SK-N-SH treated with all-trans-retinoic acid at 6 μM for 48 hours (cell line): ENCODE measurements around the gene RNGTT.

ENCODE experiments used
- ATAC-seq: fragments of 200-7000 bp; cut with Tn5 transposase; 3 replicates; pipeline ENCODE4 v1.9.1; 2020; ENCODE audit warnings: mild to moderate bottlenecking, moderate library complexity
- ARNTL ChIP-seq: fragments of 450-650 bp; formaldehyde crosslinking; IDR thresholded peaks from 2 replicates; pipeline ENCODE4 v1.5.0; 2020; ENCODE audit warnings: low read depth, mild to moderate bottlenecking, moderate library complexity, borderline replicate concordance
- BACH2 ChIP-seq: fragments of 250-450 bp; sonication (Bioruptor Pico); IDR thresholded peaks from 2 replicates; pipeline ENCODE4 v1.9.0; 2021; ENCODE audit warnings: mild to moderate bottlenecking, borderline replicate concordance
- CSDC2 ChIP-seq: fragments of 250-450 bp; sonication (Bioruptor Pico); IDR thresholded peaks from 2 replicates; pipeline ENCODE4 v1.5.0; 2020; ENCODE audit warnings: mild to moderate bottlenecking, moderate library complexity
- ESRRG ChIP-seq: fragments of 250-450 bp; sonication (Bioruptor Pico); IDR thresholded peaks from 2 replicates; pipeline ENCODE4 v1.6.1; 2021; ENCODE audit warnings: mild to moderate bottlenecking
- GLIS3 ChIP-seq: fragments of 250-450 bp; sonication (Bioruptor Pico); IDR thresholded peaks from 2 replicates; pipeline ENCODE4 v1.5.0; 2020; ENCODE audit warnings: mild to moderate bottlenecking, moderate library complexity
- ISL1 ChIP-seq: fragments of 250-450 bp; sonication (Bioruptor Pico); IDR thresholded peaks from 2 replicates; pipeline ENCODE4 v2.1.2; 2022; ENCODE audit warnings: mild to moderate bottlenecking, moderate library complexity
- OSR1 ChIP-seq: fragments of 250-450 bp; sonication (Bioruptor Pico); IDR thresholded peaks from 2 replicates; pipeline ENCODE4 v1.8.0; 2022; ENCODE audit warnings: moderate library complexity, mild to moderate bottlenecking, inconsistent platforms
- PPARA ChIP-seq: fragments of 250-450 bp; sonication (Bioruptor Pico); IDR thresholded peaks from 2 replicates; pipeline ENCODE4 v1.5.0; 2020; ENCODE audit warnings: mild to moderate bottlenecking, borderline replicate concordance
- RARB ChIP-seq: fragments of 250-450 bp; sonication (Bioruptor Pico); IDR thresholded peaks from 2 replicates; pipeline ENCODE4 v1.8.0; 2021; ENCODE audit warnings: mild to moderate bottlenecking, moderate library complexity
- SNAI2 ChIP-seq: fragments of 250-450 bp; sonication (Bioruptor Pico); IDR thresholded peaks from 2 replicates; pipeline ENCODE4 v1.5.0; 2020; ENCODE audit warnings: mild to moderate bottlenecking, moderate library complexity
- ZFP3 ChIP-seq: fragments of 250-450 bp; sonication (Bioruptor Pico); IDR thresholded peaks from 2 replicates; pipeline ENCODE4 v1.5.0; 2020; ENCODE audit warnings: mild to moderate bottlenecking, moderate library complexity
- ZFP30 ChIP-seq: fragments of 450-650 bp; formaldehyde crosslinking; IDR thresholded peaks from 2 replicates; pipeline ENCODE4 v1.5.0; 2022; ENCODE audit warnings: mild to moderate bottlenecking, moderate library complexity
- ZNF70 ChIP-seq: fragments of 450-650 bp; formaldehyde crosslinking; IDR thresholded peaks from 2 replicates; pipeline ENCODE4 v1.5.0; 2020; ENCODE audit warnings: mild to moderate bottlenecking, moderate library complexity
- TF ChIP-seq, protein P1 (sequence below): fragments of 250-450 bp; sonication (Bioruptor Pico); IDR thresholded peaks from 2 replicates; pipeline ENCODE4 v1.8.0; 2021; ENCODE audit warnings: low read depth, mild to moderate bottlenecking, moderate library complexity, borderline replicate concordance
- TF ChIP-seq, protein P2 (sequence below): fragments of 250-450 bp; sonication (Bioruptor Pico); IDR thresholded peaks from 2 replicates; pipeline ENCODE4 v1.8.0; 2020; ENCODE audit warnings: mild to moderate bottlenecking, moderate library complexity, borderline replicate concordance
- TF ChIP-seq, protein P3 (sequence below): fragments of 250-450 bp; sonication (Bioruptor Pico); IDR thresholded peaks from 2 replicates; pipeline ENCODE4 v1.5.1; 2020; ENCODE audit warnings: low read depth, mild to moderate bottlenecking, moderate library complexity
- TF ChIP-seq, protein P4 (sequence below): fragments of 250-450 bp; sonication (Bioruptor Pico); IDR thresholded peaks from 2 replicates; pipeline ENCODE4 v1.5.0; 2020; ENCODE audit warnings: mild to moderate bottlenecking, moderate library complexity

RNGTT gene

DNA sequence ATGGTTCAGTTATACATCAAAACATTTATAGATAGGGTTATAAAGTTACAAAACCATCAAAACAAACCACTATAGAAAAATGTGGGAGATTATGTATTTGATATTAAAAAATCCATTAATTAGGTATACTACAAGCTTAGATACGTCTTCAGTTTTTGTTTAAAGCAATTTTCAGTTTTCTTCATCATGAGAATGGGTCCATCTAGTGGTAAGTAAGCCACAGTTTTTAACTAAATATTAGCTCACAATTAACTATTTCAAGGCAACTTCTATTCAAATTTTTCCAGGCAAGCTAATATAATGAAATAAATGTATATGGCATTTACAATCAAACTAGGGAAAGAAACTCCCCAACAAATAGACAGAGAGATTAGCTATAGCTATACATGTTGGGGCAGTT, 44.4 kb downstream of the RNGTT start:
- no peak; the same call in 2 of the 3 replicates for ATAC-seq
- no peak for TF ChIP-seq OSR1 (CRISPR knock-in tag)
- TF ChIP-seq ARNTL (CRISPR knock-in tag): no peak
- TF ChIP-seq ZNF70: no peak
- TF ChIP-seq, protein P1, sequence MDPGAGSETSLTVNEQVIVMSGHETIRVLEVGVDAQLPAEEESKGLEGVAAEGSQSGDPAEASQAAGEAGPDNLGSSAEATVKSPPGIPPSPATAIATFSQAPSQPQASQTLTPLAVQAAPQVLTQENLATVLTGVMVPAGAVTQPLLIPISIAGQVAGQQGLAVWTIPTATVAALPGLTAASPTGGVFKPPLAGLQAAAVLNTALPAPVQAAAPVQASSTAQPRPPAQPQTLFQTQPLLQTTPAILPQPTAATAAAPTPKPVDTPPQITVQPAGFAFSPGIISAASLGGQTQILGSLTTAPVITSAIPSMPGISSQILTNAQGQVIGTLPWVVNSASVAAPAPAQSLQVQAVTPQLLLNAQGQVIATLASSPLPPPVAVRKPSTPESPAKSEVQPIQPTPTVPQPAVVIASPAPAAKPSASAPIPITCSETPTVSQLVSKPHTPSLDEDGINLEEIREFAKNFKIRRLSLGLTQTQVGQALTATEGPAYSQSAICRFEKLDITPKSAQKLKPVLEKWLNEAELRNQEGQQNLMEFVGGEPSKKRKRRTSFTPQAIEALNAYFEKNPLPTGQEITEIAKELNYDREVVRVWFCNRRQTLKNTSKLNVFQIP (CRISPR knock-in tag): no peak
- TF ChIP-seq, protein P2, sequence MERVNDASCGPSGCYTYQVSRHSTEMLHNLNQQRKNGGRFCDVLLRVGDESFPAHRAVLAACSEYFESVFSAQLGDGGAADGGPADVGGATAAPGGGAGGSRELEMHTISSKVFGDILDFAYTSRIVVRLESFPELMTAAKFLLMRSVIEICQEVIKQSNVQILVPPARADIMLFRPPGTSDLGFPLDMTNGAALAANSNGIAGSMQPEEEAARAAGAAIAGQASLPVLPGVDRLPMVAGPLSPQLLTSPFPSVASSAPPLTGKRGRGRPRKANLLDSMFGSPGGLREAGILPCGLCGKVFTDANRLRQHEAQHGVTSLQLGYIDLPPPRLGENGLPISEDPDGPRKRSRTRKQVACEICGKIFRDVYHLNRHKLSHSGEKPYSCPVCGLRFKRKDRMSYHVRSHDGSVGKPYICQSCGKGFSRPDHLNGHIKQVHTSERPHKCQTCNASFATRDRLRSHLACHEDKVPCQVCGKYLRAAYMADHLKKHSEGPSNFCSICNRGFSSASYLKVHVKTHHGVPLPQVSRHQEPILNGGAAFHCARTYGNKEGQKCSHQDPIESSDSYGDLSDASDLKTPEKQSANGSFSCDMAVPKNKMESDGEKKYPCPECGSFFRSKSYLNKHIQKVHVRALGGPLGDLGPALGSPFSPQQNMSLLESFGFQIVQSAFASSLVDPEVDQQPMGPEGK (CRISPR knock-in tag): no peak
- no peak for TF ChIP-seq ISL1 (CRISPR knock-in tag)
- TF ChIP-seq CSDC2 (CRISPR knock-in tag): no peak
- TF ChIP-seq, protein P3, sequence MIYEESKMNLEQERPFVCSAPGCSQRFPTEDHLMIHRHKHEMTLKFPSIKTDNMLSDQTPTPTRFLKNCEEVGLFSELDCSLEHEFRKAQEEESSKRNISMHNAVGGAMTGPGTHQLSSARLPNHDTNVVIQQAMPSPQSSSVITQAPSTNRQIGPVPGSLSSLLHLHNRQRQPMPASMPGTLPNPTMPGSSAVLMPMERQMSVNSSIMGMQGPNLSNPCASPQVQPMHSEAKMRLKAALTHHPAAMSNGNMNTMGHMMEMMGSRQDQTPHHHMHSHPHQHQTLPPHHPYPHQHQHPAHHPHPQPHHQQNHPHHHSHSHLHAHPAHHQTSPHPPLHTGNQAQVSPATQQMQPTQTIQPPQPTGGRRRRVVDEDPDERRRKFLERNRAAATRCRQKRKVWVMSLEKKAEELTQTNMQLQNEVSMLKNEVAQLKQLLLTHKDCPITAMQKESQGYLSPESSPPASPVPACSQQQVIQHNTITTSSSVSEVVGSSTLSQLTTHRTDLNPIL (CRISPR knock-in tag): no peak
- TF ChIP-seq GLIS3 (CRISPR knock-in tag): no peak
- no peak for TF ChIP-seq ZFP30 (CRISPR knock-in tag)
- no peak for TF ChIP-seq SNAI2 (CRISPR knock-in tag)

DNA sequence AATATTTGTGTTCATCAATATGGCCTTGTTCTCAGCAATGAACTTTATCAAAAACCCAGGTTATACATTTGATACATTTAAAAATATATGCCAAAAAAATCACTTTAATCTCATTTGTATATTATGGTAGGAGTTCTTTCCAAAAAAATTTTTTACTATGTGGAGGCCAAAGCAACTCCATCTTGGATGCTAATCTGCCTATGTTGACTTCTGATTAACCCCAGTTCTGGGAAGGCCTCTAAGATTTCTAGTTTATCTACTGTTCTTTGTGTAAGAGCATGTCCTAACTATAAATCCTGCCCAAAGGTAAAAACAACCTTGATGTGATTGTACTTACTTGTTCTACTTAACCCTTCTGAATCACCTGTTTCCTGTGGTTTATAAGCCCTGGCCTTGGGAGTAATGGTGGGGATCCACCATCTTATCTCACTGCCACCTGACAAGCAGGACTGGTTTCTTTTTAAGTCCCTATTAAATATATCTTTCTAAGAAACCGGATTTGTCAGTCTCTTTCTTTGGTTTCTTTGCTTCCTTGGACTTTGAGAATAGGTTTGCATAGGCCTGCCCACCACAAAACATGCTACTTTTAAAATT, 46.7 kb downstream of the RNGTT start:
- TF ChIP-seq, protein P3 (CRISPR knock-in tag): no peak
- TF ChIP-seq ESRRG (CRISPR knock-in tag): no peak
- TF ChIP-seq ZFP3 (CRISPR knock-in tag): no peak
- TF ChIP-seq RARB (CRISPR knock-in tag): no peak
- ATAC-seq: no peak

DNA sequence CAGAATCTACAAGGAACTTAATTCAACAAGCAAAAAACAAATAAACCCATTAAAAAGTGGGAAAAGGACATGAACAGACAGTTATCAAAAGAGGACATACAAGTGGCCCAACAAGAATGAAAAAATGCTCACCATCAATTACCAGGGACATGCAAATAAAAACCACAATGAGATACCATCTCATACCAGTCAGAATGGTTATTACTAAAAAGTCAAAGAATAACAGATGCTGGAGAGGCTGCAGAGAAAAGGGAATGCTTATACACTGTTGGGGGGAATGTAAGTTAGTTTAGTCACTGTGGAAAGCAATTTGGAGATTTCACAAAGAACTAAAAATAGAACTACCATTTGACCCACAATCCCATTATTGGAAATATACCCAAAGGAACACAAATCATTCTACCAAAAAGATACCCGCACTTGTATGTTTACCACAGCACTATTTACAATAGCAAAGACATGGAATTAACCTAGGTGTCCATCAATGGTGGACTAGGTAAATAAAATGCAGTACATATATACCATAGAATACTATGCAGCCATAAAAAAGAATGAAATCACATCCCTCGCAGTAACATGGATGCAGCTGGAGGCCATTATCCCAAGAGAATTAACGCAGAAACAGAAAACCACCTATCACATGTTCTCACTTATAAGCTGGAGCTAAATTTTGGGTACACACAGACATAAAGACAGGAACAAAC, 48.4 kb downstream of the RNGTT start:
- ATAC-seq: no peak
- no peak for TF ChIP-seq BACH2 (CRISPR knock-in tag)
- TF ChIP-seq, all 23 proteins: peak for 0

DNA sequence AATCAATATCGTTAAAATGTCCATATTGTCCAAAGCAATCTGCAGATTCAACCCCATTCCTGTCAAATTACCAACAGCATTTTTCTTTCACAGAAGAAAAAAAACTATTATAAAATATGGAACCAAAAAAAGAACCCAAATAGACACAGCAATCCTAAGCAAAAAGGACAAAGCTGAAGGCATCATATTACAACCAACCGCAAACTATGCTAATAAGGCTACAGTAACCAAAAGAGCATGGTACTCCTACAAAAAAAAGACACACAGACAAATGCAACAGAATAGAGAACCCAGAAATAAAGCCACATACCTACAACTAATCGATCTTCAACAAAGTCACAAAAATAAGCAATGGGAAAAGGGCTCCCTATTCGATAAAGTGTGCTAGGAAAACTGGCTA, 49.2 kb downstream of the RNGTT start:
- 0 out of 3 replicates have a peak, but pooled peaks have one; percentile 32 for ATAC-seq
- TF ChIP-seq, protein P4, sequence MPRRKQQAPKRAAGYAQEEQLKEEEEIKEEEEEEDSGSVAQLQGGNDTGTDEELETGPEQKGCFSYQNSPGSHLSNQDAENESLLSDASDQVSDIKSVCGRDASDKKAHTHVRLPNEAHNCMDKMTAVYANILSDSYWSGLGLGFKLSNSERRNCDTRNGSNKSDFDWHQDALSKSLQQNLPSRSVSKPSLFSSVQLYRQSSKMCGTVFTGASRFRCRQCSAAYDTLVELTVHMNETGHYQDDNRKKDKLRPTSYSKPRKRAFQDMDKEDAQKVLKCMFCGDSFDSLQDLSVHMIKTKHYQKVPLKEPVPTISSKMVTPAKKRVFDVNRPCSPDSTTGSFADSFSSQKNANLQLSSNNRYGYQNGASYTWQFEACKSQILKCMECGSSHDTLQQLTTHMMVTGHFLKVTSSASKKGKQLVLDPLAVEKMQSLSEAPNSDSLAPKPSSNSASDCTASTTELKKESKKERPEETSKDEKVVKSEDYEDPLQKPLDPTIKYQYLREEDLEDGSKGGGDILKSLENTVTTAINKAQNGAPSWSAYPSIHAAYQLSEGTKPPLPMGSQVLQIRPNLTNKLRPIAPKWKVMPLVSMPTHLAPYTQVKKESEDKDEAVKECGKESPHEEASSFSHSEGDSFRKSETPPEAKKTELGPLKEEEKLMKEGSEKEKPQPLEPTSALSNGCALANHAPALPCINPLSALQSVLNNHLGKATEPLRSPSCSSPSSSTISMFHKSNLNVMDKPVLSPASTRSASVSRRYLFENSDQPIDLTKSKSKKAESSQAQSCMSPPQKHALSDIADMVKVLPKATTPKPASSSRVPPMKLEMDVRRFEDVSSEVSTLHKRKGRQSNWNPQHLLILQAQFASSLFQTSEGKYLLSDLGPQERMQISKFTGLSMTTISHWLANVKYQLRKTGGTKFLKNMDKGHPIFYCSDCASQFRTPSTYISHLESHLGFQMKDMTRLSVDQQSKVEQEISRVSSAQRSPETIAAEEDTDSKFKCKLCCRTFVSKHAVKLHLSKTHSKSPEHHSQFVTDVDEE (CRISPR knock-in tag): no peak
- TF ChIP-seq SNAI2 (CRISPR knock-in tag): no peak
- no peak for TF ChIP-seq GLIS3 (CRISPR knock-in tag)
- TF ChIP-seq PPARA (CRISPR knock-in tag): no peak
- TF ChIP-seq, protein P2 (CRISPR knock-in tag): no peak
- TF ChIP-seq BACH2 (CRISPR knock-in tag): no peak
- TF ChIP-seq, protein P3 (CRISPR knock-in tag): no peak
- TF ChIP-seq RARB (CRISPR knock-in tag): no peak
- no peak for TF ChIP-seq ARNTL (CRISPR knock-in tag)
